Stimulated activated CD4-positive, alpha-beta T cell treated with anti-CD3 and anti-CD28 coated beads, Interleukin-1b, Interleukin-23, amount 100 ng/mL, for 1 hour (primary cell): ENCODE data around the gene FOXD3.

Experiments used
- DNase-seq, 2 donors: peaks; one replicate each; pipeline ENCODE4 v3.0.0-alpha.2; 2020; ENCODE audit warnings: low read depth in 2 of 2

Gene FOXD3

GRCh38 chr1:63362073-63362472 lies 39.7 kb downstream of the FOXD3 start:
- DNase-seq = no peak

- no peak for DNase-seq
Measured at GRCh38 chr1:63362578-63362977, 40.2 kb downstream of the FOXD3 start.

- no peak for DNase-seq
Measured at GRCh38 chr1:63363014-63363413, 40.6 kb downstream of the FOXD3 start.

- no peak for DNase-seq
Measured at GRCh38 chr1:63366908-63367214, 44.5 kb downstream of the FOXD3 start.

- DNase-seq = peak; percentile 74 to 87
Measured at GRCh38 chr1:63367215-63368103, 45.1 kb downstream of the FOXD3 start, which contains the start of gene ALG6. ALG6 (plus strand) TSS chr1:63367627; CDS start chr1:63370978, 3,351 bp downstream.

- no peak for DNase-seq
Measured at GRCh38 chr1:63368131-63368530, 45.8 kb downstream of the FOXD3 start.
